KOPT-K1 (cell line): ENCODE measurements around the gene OSBPL7.

ENCODE experiments used
- H3K27ac ChIP-seq: fragments of 200-600 bp; sonication (generic); 2 replicates; pipeline ENCODE4 v1.5.1; 2016; ENCODE audit warnings: antibody characterized with exemption, mild to moderate bottlenecking, low read depth, low read length; ENCODE audit not compliant: poor library complexity, severe bottlenecking
- H3K36me3 ChIP-seq: fragments of 200-600 bp; sonication (generic); 2 replicates; pipeline ENCODE4 v1.5.1; 2017; ENCODE audit warnings: antibody characterized with exemption, mild to moderate bottlenecking, low read length, moderate library complexity; ENCODE audit not compliant: insufficient read depth
- H3K9me3 ChIP-seq: fragments of 200-600 bp; sonication (generic); 2 replicates; pipeline ENCODE4 v1.5.1; 2017; ENCODE audit warnings: antibody characterized with exemption, low read length, mild to moderate bottlenecking; ENCODE audit not compliant: insufficient read depth, poor library complexity, severe bottlenecking

OSBPL7 gene

DNA sequence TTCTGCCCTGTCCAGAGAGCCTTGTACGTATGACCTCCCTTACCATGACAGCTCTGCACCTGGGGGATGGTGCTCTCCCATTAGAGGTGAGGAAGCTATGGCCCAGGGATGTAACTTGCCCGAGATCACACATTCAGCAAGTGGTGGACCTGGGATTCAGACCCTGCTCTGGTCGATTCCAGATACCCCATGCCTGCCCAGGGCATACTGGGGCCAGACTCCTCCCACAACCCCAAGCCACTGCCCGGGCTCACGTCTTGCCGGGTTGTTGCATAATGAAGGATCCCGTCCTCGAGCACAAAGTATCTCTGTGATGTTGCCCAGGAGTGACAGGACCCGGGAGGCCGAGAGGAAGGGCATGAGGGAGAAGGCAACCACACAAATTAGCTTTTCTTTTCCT, 2.1 kb downstream of the OSBPL7 start:
- Histone ChIP-seq H3K27ac (no peak overlapping the region), H3K9me3 (no peaks in the 10 kb centered on the region), H3K36me3 (peaks cover 63% of the 10 kb centered on the region)

GRCh38 chr17:47818002-47818695, 3.4 kb downstream of the OSBPL7 start:
- H3K27ac ChIP-seq, result no peak overlapping the region
- H3K9me3 ChIP-seq, result no peaks in the 10 kb centered on the region
- H3K36me3 ChIP-seq, result peaks cover 63% of the 10 kb centered on the region

DNA sequence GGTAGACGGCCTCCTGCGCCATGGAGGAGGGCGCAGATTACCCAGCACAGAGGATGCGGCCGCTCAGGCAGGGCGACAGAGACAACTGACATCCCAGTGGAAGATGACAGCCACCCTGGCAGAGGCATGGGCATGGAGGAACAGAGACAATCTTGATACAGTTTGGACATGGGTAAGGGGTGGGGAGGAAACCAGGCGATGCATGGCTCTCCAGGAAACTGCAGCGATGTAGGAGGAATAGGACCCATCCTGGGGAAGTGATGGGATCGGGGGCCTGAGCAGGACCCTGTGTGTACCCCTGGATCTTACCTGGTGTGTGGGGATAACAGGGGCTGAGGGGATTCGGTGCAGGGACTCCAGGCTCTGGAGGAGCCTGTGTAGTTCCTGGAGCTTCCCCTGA, 4.6 kb downstream of the OSBPL7 start:
- Histone ChIP-seq H3K9me3 (no peaks in the 10 kb centered on the region), H3K27ac (no peak overlapping the region), H3K36me3 (peaks cover 70% of the 10 kb centered on the region; the same call in 1 of the 2 replicates)

GRCh38 chr17:47816111-47816735, 5.4 kb downstream of the OSBPL7 start:
- Histone ChIP-seq H3K36me3 (peaks cover 75% of the 10 kb centered on the region; the same call in 1 of the 2 replicates), H3K9me3 (no peaks in the 10 kb centered on the region), H3K27ac (no peak overlapping the region)

DNA sequence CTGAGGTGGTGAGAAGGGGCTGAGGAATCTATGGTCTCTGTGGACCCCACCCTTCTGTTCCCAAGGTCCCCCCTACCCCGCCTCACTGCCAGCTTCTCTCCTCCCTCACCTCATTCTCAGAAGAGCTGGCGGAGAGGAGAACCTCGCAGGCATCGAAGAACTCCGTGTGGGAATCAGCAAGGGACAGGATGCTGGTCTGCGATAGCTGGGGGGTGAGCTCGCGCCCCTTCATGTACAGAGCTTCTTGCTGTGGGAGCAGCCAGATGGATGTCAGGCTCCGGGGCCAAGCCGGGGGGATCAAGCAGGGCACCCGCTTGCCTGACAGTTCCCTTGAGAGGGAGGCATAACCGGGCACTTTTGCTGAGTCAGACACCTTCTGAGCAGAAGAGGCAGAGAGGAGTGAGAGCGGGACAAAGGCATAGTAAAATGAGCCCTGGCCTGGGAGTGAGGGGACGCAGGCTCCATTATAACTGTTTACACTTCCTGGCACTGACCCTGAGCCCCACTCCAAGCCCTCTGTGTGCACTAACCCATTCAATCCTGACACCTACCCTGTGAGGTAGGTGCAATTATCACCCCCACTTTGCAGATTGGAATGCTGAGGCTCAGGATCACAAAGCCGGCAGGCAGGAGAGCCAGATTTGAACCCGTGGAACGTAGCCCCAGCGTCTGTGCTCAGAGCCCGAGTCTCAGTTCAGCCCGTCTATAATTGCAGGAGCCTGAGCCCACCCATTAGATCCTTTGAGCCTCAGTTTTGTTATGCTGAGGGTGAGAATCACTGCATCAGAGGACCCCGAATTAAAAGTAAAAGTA, 6.3 kb downstream of the OSBPL7 start:
- Histone ChIP-seq H3K27ac (no peak overlapping the region), H3K9me3 (no peaks in the 10 kb centered on the region), H3K36me3 (peaks cover 82% of the 10 kb centered on the region)

DNA sequence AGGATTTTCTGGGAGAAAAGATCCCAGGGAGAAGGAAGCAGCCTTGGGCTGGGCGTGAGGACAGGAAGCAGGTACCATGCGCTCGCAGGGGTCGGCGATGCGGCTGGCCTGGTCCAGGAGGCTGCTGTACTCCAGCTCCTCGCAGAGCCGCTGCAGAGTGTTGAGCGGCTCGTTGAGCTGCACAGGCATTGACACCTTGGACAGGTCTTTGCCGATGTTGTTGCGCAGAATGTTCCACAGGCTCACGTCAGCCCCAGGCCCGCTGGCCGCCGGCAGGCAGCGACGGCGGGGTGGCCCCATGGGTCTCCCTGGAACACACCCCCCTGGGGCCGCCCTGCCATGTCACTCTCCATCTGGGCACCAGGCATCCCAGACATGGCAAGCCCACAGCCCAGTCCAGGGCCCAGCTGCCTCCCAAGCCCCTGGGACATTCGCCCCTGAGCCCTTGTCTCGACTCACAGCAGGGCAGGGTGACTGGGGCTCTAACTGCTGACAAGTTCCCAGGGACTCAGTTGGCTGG, 8.0 kb downstream of the OSBPL7 start:
- Histone ChIP-seq H3K36me3 (peaks cover 96% of the 10 kb centered on the region), H3K27ac (no peak overlapping the region), H3K9me3 (no peaks in the 10 kb centered on the region)

DNA sequence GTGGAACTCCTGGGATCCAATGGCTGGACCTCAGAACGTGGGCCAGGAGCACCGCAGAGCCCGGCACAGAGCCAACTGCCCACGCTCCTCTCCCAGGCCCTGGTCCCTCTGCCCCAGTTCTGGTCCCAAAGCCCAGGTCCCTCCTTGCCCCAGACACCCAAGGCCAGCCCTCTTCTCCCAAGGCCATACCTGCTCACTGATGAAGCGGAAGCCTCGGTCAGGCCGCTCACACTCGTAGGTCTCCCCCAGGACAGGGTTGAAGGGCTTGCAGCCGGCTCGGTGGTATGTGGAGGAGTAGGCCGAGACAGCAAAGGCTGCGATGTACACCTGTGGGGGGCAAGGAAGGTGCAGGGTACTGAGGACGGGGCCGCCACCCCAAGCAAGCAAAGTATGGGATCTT, 8.5 kb downstream of the OSBPL7 start:
- H3K27ac ChIP-seq, result no peak overlapping the region
- H3K36me3 ChIP-seq, result peaks cover 96% of the 10 kb centered on the region
- H3K9me3 ChIP-seq, result no peaks in the 10 kb centered on the region

- Histone ChIP-seq H3K36me3 (peaks cover 96% of the 10 kb centered on the region), H3K27ac (no peak overlapping the region), H3K9me3 (no peaks in the 10 kb centered on the region)
Measured at GRCh38 chr17:47812146-47812920, 9.3 kb downstream of the OSBPL7 start.

- Histone ChIP-seq H3K27ac (no peak overlapping the region), H3K36me3 (peaks cover 96% of the 10 kb centered on the region), H3K9me3 (no peaks in the 10 kb centered on the region)
Measured at GRCh38 chr17:47811709-47812108, 9.9 kb downstream of the OSBPL7 start.

DNA sequence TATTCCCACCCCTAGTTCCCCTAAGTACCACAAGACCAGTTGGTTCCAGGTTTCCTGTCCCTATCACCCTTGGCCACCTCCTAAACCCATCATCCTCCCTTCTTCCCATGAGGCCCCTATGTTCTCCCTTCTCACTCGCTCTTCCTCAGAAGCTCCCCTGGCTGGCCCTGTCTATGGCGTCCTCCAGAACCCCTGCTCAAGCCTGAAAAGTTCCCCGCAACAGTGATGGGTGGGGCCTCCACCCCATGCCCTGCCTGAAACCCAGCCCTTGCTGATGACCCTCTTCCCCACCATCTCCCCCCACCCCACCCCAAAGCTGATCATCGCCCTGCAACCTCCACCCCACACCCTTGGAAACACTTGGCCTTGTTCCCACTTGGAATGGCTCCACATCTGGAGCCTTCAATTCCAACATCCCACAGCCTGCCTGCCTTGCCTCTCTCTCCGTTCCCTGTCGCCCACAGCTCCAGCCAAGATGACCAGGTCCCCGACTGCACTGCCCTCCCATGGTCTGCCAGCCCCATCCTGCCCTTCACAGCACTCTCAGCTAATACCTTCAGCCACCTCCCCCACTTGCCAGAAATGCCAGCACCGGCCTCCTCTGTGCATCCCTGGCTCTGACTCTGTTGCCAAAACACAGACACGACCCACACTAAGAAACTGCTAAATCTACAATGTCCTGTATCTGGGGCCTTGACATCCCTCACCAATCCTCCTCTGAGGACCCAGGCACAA, 10.5 kb downstream of the OSBPL7 start:
- Histone ChIP-seq H3K27ac (no peak overlapping the region), H3K36me3 (peaks cover 91% of the 10 kb centered on the region)

GRCh38 chr17:47810200-47810821, 11.3 kb downstream of the OSBPL7 start:
- no peaks in the 10 kb centered on the region for H3K9me3 ChIP-seq
- no peak overlapping the region for H3K27ac ChIP-seq
- H3K36me3 ChIP-seq, result peaks cover 83% of the 10 kb centered on the region

More for the DNA sequence above, 10.5 kb downstream of the OSBPL7 start:
- no peaks in the 10 kb centered on the region for H3K9me3 ChIP-seq

DNA sequence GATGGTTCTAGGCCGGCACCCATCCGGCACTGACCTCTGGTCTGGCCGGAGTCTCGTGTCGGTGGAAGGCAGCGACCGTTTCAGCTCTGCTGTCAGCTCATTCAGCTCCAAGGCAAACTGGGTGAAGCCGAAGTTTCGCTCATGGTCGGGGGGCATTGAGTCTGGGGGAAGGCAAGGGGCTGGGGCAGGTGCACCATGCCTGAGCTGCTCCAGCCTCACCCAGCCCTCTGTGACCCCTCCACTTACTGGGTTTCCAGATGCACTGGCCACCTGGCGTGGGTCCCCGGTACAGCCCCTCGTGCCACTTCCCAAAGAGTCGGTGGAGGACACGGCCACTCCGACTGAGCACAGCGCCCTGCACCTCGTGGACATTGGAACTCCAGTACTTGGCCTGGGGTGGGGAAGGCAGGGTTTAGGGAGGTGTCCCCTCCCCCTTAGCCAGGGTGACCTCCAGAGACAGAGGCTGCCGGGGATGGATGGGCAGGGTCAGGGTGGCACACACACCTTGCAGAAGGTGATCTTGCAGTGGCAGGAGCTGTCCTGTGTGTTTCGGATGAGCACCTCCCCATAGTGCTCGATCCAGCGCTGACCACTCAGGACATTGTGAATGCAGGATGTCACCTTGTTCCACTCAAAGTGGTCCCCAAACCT, 12.6 kb downstream of the OSBPL7 start:
- H3K36me3 ChIP-seq, result peaks cover 70% of the 10 kb centered on the region
- H3K27ac ChIP-seq, result no peak overlapping the region
- H3K9me3 ChIP-seq, result no peaks in the 10 kb centered on the region

DNA sequence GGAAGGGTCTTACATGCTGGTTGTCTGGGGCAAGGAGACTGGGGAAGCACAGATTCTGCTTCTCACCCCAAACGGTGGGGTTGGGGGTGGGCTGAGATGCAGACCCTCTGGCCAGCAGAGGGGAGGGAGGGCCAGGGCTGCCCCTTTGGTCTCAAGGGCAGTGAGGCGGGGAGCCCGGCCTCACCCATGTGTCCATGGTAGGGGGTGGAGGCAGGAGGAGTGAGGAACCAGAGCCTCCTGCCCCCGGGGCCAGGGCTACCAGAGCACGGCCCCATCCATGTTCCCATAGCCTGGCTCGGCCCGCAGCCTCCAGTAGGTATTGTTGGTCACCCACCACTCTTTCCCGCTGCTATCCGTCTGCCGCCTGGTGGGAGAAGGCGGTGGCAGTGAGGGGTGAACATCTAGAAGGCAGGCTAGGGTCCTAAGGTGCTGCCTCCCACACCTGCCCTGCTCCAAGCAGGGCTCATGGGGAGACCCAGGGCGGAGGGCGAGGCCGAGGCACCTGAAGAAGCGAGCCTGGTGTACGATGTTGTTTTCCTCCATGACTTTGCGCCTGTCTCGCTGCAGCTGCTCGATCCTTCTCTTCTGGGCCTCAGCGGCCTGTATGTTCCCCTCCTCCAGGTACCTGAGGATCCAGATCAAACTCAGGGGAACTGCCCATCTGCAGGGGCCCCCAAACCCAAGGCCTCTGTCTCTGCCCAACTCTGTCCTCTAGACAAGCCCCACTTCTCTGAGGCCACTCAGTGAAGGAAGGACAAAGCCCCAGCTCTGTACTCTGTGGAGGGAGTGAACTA, 13.4 kb downstream of the OSBPL7 start:
- peaks cover 62% of the 10 kb centered on the region for H3K36me3 ChIP-seq
- H3K9me3 ChIP-seq, result no peaks in the 10 kb centered on the region
- no peak overlapping the region for H3K27ac ChIP-seq
